NCI-H146 (cell line): ENCODE results near the gene XPNPEP1.

Source experiments
- DNase-seq: peaks from one replicate; lab custom pipeline; 2025; lab: John Stamatoyannopoulos, UW

XPNPEP1 gene

DNA sequence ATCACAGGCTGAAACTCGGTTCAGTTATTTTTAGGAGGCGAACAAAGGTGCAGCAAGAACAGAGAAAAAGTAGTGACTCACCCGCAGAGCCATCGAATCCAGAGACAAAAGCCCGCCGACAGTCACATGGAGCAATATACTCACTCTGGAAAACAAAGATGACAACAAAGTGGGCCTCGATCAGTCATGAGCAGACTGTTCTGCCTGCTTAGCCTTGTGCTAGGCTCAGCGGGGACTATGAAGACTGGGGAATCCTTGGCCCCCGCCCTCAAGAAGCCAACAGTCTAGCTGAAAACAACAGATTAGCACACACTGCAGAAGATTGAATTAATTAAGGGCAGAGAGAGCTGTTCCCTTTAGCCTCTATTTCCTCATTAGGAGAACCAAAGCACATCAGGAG, 30.4 kb downstream of the XPNPEP1 start:
- no peak for DNase-seq

DNA sequence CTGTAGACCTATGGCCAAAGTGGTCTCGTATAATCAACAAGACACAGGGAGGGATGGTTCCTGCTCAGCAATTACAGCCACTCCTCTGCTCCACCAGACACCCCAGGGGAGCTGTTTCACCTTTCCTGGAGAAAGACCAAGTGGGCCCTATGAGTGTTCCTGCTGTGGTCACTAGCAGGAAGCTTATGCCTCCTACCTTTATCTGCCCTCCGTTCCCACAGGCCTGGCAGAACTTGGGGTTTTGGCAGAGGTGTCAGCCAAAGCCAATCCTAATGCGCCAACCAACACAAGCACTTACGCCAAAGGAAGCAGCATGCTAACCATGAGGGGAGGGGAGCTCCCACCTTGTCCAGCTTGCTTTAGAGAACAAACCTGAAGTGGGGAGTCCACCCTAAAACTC, 31.2 kb downstream of the XPNPEP1 start:
- DNase-seq = no peak

DNA sequence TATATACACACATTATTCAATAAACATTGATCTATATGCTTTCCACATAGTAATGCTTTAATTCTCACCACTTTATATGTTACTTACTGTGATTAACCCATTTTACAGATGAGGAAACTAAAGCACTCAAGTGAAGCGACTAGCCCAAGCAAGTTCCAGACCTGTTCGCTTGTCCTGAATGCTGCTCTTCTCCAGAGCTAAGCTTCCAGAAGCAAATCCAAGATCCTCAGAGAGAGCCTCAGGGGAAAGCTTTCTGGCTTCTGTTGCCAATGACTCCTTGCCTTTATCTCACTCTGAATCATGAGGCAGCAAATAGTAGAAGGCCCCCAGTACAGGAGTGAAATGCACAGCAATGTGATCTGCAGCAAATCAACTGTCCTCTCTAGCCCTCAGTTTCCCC, 32.2 kb downstream of the XPNPEP1 start:
- DNase-seq = no peak

DNA sequence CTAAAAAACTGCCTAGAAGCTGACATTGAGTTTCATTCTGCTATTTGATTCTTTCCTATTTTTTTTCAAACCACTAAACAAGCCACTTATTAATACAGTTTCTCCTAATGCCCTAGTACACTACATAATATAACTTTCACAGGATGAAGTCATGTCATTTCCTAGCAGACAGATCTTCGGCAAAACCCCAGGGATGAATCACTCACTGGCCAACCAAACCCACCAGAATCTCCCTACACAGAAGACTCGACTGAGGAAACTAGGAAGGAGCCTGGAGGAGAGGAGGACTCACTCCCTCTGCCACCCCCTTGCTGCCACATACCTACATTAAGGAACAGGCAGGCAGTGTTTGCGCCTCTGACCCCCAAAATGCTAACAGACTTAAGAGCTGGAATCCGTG, 33.4 kb downstream of the XPNPEP1 start:
- DNase-seq = no peak

DNA sequence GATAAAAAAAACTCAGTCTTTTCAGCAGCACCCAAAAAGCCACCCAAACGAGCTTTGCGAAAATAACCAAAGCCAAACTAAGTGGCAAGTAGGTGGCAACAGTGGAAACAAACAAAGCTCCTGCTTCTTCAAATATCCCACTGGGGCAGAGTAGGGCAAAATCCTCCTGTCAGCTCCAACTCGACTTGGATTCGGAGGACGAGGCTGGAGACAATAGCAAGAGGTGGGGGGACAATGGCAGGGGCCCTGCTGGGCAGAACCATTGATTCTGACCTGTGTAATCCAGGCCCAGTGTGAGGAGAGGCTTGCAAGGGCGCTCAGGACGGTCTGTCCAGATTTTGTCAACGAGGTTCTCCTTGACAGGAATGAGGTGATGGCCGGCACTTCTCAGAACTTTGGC, 35.5 kb downstream of the XPNPEP1 start:
- no peak for DNase-seq

DNA sequence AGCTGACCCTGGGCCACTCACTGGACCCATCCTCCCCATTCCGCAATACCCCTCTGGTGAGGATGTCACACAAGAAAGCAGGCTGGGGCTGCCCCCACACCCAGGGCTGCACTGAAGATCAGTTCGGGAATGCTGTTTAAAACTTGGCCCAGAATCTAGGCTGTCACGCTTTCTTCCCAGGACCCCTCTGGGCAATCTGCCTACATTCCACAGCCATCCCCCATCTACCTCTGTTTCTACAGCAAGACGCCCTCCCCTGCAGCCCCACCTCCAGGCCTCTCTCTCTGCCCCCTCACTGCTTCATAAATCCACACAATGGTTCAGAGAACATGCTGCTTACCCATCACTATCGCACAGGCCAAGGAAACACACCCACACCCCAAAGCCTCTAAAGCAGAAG, 36.1 kb downstream of the XPNPEP1 start:
- DNase-seq = no peak

DNA sequence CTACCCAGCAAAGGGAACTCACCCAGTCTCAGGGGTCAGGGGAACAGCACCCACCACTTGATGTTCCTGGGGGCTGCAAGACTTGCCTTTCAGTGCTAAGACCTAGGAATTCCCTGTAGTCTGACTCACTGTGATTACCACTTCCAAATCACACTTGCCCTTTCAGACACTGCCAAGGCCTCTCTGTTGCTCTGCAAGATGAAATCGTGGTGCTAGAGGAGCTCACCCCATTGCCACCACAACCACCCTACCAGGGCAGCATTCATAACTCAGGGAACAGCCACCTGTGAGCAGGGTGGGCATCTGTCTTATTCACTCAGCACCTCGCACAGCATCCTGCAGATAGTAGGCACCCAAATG, 36.5 kb downstream of the XPNPEP1 start:
- no peak for DNase-seq

DNA sequence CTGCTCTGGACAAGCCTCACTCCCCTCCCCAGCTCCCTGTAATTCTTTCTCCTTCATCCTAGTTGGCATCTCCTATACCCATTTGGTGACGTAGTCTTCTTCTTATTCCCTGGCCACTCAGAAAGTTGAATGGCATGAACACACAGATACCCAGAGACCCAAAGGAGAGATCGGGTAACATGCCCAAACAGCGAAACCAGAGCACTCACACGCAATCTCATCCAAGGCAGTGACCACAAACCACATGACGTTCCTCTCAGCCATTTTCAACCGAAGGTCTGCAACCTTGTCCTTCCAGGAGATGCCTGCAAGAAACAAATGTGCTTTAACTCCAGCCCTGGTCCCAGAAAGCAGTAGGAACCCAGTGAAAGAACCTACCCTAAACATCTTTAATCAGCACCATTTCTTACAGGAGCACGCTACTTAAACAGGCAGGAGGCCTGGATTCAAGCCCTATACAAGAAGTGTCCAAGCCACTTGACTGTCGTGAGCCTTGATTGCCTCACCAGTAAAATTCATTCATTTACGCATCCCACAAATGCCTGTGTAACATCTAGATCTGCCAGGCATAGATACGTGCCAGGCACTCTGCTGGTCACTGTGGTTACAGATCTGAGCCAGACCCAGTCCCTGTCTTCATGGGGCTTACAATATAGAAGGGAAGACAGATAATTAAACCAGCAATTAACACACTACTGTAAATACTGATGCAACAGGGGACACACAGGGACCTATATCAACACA, 37.1 kb downstream of the XPNPEP1 start:
- DNase-seq = no peak

DNA sequence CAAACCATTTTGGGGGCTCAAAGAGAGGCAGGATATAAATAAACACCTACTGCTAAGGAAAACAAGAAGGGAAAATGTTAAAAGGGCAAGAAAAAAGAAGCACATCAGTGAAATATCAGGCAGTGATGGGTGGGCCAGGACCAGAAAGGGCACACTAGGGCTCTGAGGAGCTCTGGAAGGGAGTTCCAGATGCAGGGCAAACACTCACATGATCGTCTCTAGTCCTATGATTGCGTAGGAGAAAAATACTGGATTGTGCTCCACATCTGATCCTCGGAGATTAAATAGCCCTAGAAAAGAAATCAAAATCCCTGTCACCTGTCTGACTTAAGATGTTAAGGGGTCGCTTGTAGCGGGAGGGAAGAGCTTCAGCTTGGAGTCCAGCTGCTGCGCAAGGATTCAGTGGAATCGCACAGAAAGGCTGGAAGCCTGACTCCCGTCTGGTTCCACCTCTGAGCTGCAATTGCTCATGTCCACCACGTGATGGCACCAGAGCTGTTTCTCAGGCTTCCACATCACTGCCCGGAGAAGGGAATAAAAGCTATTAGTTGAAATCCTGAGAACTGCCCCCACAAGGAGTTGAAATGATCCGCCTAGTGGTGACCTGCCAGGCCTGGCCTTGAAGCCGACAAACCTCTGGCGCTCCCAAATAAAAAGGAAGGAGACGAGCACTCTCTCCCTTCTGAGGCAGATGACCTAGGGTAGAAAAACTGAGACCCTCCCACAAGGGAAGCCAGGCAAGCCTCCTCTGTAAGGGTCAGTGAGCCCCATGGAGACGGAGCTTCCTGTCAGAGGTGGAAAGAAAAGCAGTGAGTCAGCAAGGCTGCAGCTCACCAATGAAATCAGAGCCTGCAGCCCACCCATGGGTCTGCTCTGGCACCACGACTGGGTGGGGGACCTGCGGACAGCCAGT, 39.2 kb downstream of the XPNPEP1 start:
- DNase-seq = peak; percentile 86

DNA sequence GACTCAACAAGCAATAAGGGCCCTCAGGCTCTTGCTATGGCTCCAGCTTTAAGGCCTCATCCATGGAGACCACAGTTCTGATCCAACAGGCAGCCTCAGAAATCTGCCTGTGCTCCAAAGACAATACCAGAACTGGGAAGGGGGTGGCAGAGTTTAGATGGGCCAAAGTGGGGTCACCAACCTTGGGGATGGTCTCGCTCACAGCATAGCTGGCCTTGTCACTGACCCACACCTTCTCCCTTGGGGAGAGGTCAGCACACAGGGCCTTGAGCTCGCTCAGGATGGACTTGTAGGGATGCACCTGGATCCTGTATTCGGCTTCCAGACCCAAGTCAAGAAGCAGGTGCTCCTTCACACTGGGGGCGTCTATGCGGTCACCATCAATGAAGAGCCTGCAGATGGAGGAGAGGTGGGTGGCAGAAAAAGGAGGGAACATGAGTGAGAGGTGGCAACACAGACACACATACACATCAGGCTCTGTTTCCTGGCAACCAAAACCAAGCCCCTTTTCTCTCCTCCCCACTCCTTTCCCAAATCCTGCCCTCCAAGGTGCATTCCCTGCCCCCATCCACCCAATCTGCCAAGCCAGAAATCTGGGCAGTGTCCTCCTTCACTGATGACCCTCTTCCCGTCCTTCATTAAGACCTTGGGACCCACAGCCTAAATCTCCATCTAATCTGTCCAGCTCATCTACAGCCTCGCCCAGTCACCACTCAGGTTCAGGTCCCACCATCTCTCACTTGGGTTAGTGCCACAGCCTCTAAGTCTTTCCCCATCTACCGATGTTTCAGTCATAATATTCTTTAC, 40.9 kb downstream of the XPNPEP1 start:
- DNase-seq = no peak

DNA sequence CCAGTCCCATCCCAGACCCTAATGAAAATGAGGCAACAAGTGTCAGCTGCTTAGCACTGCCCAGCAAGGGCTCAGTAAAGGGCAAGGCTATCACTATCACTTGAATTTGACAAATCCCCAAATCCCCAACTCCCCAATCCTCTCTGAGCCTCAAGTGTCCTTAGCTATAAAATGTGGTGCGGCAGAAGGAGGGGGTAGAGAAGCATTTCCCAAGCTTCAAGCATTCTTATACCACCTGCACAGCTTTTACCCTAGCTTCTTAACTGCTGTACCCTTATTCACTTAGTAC, 41.6 kb downstream of the XPNPEP1 start:
- no peak for DNase-seq

DNA sequence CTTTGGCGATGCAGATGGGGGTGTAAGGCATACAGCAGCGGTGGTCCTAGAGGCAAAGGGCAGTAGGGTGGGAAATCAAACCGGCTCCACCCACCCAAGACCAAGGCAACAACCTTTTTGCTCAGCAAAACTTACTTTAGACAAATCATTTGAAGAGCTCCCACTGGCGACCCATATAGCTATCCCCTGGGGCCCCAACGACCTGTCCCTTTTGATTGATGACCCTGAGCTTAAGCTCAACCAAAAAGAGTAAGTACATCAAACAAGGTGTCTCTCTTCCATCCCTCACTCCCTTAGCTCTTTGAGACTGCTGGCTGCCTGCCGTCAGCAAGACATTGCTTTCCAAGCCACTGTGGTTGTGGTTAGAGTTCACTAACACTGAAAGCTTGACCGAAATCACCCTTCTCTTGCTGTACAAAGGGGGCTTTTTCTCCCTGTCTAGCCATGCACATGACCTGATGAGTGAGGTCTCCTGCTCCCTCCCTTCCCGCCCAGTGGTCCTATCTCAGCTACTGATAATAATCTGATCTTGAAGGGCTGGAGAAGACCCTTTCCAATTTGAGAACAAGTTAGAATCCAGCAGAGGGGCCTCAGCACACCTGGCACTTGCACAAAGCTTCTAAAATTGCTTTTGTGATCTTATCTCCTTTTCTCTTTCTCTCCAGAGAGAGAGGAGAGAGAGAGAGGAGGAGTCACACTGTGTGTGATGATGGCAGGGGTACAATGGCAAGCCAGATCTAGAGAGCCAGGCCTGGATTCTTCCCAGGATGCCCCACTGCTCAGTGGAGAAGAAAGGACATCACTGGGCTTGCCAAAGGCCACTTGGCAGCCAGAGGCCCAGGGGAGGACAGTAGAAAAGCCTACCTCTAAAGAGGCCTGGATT, 42.2 kb downstream of the XPNPEP1 start:
- no peak for DNase-seq

DNA sequence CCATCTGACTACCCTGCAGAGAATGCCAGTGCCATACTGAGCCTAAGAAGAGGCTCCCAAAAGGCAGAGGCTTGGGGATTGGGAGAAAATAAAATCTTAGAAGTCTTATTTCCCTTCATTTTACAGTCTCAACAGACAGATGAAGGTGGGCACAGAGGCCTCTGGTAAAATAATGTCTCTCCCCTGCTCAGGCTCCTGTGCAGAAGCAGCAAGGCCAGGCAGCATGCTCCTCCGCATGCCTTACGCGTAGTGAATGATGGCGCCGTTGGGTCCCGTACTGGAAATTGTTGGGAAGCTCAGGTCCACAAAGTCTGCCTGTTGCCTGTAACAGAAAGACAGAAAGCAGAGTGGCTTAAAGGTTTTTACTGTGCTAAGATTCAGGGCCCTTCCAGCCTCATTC, 45.8 kb downstream of the XPNPEP1 start:
- no peak for DNase-seq

DNA sequence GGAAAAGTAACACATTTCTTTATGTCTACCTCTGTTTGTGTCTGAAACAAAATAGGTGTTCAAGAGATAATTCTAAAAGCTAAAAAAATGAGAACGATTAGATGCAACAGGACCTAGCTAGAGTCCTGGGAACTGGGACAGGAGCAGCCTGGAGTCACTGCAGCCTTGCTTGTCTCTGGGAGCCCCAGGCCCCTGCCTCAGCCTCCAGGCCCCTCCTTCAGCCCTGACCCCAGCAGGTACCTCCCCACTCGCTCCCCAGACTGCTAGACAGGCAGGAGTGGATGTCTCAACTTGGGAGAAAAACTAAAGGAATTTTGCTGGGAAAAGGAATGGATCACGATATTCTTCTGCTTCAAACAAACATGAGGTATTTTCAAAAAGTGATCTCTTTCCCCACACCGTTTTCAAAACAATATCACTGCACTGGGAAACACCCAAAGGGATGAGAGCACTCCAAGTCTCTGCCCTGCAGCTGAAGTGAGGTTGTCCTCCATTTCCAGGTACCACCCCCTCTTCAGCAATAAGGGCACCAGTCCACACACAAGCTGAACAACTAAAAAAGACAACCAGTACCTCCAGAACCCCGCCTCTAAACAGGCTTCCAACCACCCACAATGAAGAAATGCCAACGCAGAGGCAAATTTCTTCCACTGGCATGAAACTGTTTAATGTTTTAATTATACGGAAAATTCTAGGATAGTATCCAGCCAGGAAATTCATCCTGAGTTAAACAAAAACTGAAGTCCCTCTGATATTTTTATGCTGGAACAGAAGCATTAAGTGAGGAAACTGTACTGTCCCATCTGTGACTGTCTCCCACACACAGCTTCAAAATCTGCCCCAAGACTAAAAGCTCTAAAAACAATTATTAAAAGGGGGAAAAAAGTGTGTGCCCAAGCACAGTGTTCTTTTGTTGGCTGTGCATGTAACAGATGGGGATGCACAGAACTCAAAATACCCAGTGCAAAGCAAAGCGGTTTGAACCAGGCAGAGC, 47.2 kb downstream of the XPNPEP1 start:
- DNase-seq = no peak

DNA sequence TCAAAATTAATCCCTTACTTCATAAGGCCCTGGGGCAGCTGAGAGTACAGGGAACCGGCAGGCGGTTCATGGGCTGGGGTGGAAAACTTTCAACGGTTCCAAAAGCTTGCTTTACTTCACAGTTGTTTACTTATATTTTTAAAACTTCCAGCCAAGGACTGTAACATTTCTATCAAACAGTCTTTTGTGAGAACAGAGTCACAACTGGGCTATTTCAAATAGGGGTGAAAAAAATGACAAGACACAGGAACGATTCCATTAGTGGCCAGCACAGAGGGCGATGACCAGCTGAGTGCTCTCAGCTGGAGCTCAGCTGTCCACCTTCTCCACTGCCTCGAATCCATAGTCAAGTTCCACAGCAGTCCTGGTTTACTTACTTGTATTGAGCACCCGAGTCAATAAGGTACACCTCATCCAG, 48.2 kb downstream of the XPNPEP1 start:
- no peak for DNase-seq

DNA sequence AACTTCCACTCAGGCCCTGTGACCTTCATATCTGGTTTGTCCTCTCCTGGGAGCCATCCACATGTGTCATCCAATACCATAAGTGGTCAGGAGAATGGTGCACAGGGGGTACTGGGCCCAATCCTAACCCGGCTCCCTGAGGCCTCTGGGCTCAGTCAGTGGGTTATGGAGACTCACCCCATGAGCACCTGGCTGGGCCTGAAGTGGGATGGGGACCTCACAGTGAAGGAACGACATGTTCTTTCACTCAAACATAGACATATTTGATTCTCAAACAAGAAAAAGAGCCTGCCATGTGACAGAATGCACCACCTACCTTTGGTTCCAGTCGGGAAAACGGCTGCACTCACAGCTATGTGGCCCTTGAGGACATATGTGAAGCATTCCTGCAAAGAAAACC, 51.8 kb downstream of the XPNPEP1 start:
- DNase-seq = no peak

DNA sequence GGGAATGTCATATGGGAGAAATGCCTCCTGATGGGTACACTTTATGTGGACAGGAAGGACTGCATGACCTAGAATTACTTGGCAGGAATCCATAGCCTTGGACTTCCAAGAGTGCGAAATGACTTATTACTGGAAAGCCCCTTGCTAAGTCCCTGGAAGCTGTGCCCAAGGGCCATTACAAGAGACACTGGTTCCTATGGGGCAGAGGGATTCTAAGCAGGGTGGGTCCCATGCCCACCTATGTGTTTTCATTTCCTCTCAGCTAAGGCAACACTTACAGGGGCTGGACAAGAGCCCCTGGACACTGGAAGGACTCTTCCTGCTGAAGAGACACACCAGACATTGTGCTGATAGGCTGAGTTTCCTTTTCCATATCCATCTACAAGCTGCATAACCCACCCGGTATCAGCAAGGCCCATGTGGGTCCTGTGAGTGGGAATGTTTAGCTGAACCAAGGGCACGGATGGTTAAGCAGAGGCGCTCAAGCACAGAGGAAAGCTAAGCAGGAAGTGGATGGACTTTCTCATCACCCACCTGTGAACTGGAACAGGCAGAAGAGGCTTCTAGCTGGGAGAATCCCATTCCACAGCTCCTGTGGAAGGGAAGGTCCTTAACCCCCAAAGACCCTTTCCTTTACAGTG, 56.2 kb downstream of the XPNPEP1 start:
- DNase-seq = no peak

DNA sequence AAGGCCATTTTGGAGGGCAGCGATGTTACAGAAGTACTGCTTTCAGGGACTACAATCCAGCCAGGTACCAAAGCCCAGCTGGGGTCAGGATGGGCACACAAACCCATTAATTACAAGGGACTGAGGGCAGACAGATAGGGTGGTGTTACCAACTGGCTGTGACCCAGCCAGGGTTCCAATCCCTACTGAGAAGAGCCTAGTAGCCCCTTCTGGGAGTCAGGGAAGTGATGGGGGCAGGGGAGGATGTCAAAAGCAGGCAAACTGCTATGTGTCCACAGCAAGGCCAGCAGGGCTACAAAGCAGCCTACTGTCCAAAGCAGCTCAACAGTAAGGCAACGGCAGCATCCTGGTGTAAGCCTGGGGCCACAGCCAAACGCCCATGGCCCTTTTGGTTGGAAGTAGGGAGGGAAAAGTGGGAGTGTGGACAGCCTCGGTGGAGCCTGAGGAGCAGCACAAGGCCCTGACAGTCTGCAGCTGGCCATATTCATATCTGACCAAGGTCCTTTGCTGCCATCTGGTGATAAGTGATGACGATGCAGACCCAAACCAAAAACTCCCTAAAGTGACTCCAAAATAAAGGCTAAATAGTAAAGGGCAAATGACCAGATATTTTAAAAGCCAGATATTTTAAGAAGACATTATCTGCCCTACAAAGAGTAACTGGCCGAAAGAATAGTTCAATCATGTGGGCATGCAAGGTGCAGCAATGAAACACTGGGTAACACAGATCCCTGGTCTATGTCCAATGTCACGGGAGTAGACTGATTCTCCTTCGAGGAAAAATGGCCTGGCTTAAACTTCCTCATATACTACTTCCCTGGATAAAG, 56.9 kb downstream of the XPNPEP1 start:
- no peak for DNase-seq

DNA sequence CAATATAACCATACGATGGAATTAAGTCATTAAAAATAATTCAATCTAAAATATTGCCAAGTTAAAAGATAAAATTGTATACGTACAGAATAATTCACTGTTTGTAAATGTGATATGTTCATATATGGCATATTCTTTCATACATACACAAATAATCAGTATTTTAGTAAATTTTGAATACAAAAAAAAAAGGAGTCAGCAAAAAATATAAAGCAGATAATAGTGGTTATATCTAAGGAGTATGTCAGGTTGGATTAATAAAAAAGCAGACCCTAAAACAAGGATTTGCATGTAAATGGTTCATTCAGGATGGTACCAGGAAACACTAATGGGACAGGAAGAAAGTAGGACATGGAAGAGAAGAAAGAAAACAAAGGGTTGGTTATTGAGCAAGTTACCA, 59.5 kb downstream of the XPNPEP1 start:
- DNase-seq = no peak
